GM20000 (cell line): ENCODE measurements around the gene CA4.
"Not testable (repeated sequence)": the region's sequence is repeated elsewhere in the genome, so short reads cannot be mapped to it uniquely, and the experiment has no call there.

Source experiments
- DNase-seq: peaks from one replicate; pipeline ENCODE4 v3.0.0; 2012; ENCODE audit warnings: low spot score
- CTCF ChIP-seq: IDR thresholded peaks from 2 replicates; pipeline ENCODE4 v1.5.1; 2012; ENCODE audit warnings: mild to moderate bottlenecking, control low read depth; ENCODE audit errors: extremely low read depth, missing control alignments

The CA4 gene

GRCh38 chr17:60149691-60150582 lies at the start of gene CA4:
CA4 (plus strand) TSS chr17:60149973; CDS start chr17:60150035, 62 bp downstream.
- no peak for DNase-seq
- no peak for TF ChIP-seq CTCF

GRCh38 chr17:60100577-60100976 lies 49.2 kb upstream of the CA4 start:
- DNase-seq: not testable (repeated sequence)

GRCh38 chr17:60102015-60102631 lies 47.6 kb upstream of the CA4 start:
- not testable (repeated sequence) for DNase-seq

- DNase-seq: no peak
- no peak for TF ChIP-seq CTCF
Measured at GRCh38 chr17:60102632-60103096, 47.1 kb upstream of the CA4 start.

- TF ChIP-seq CTCF: no peak
- DNase-seq: no peak
Measured at GRCh38 chr17:60103957-60104356, 45.8 kb upstream of the CA4 start.

GRCh38 chr17:60106340-60107059 lies 43.3 kb upstream of the CA4 start:
- no peak for TF ChIP-seq CTCF
- no peak for DNase-seq

GRCh38 chr17:60107526-60108257 lies 42.1 kb upstream of the CA4 start:
- TF ChIP-seq CTCF: no peak
- no peak for DNase-seq

GRCh38 chr17:60108309-60108708 lies 41.5 kb upstream of the CA4 start:
- not testable (repeated sequence) for DNase-seq
